Common myeloid progenitor, CD34-positive (primary cell): ENCODE data around the gene LGR4.

ENCODE experiments used
- CTCF ChIA-PET: fragments of 350-600 bp; sonication (Branson Sonifier 250); formaldehyde crosslinking; loops from one replicate; lab custom pipeline; 2021; ENCODE audit warnings: antibody characterized with exemption; lab: Charles Lee
- POLR2A ChIA-PET: fragments of 350-600 bp; sonication (Branson Sonifier 250); formaldehyde crosslinking; loops from one replicate; lab custom pipeline; 2021; ENCODE audit warnings: antibody characterized with exemption; lab: Charles Lee
- DNase-seq, 3 donors: peaks; one replicate each; pipeline versions ENCODE4 v3.0.0 to v3.0.0-alpha.2; 2013
- H3K27ac ChIP-seq, 2 experiments: 1 replicate in 1 of 2; 2 replicates in 1 of 2; pipeline ENCODE4 v1.7.0; 2013; ENCODE audit warnings: inconsistent platforms in 2 of 2, low read length in 2 of 2, mild to moderate bottlenecking in 2 of 2, low read depth in 1 of 2, moderate library complexity in 1 of 2; ENCODE audit not compliant: severe bottlenecking in 2 of 2, insufficient read depth in 1 of 2, poor library complexity in 1 of 2
- H3K27me3 ChIP-seq, 5 experiments: replicated peaks in 2 of 5; 1 replicate in 3 of 5; 2 replicates in 2 of 5; pipeline versions ENCODE4 v1.6.1 to v1.7.0; 2013; ENCODE audit warnings: low read length in 4 of 5, mild to moderate bottlenecking in 2 of 5, moderate library complexity in 2 of 5, inconsistent platforms in 1 of 5; ENCODE audit not compliant: insufficient read depth in 5 of 5, control insufficient read depth in 4 of 5
- H3K36me3 ChIP-seq, 4 experiments: 1 replicate in 2 of 4; 2 replicates in 2 of 4; pipeline versions ENCODE4 v1.6.1 to v1.7.0; 2013; ENCODE audit warnings: low read length in 3 of 4, control low read depth in 1 of 4, mild to moderate bottlenecking in 1 of 4; ENCODE audit not compliant: control insufficient read depth in 4 of 4, insufficient read depth in 4 of 4
- H3K4me1 ChIP-seq, 4 experiments: 1 replicate in 3 of 4; 2 replicates in 1 of 4; pipeline versions ENCODE4 v1.6.1 to v1.7.1; 2013; ENCODE audit warnings: low read length in 3 of 4, mild to moderate bottlenecking in 3 of 4, control low read depth in 1 of 4, inconsistent platforms in 1 of 4, moderate library complexity in 1 of 4; ENCODE audit not compliant: control insufficient read depth in 4 of 4, insufficient read depth in 4 of 4; ENCODE audit errors: control extremely low read depth in 1 of 4
- H3K4me3 ChIP-seq, 7 experiments: 1 replicate in 4 of 7; 2 replicates in 3 of 7; pipeline versions ENCODE4 v1.5.1 to v1.7.0; 2013; ENCODE audit warnings: mild to moderate bottlenecking in 7 of 7, low read length in 6 of 7, moderate library complexity in 6 of 7, inconsistent platforms in 2 of 7, low read depth in 2 of 7, control low read depth in 1 of 7; ENCODE audit not compliant: insufficient read depth in 4 of 7, control insufficient read depth in 1 of 7; ENCODE audit errors: extremely low read depth in 1 of 7
- H3K9me3 ChIP-seq, 5 experiments: 1 replicate in 4 of 5; 2 replicates in 1 of 5; pipeline versions ENCODE4 v1.6.1 to v1.7.1; 2013; ENCODE audit warnings: low read length in 4 of 5, mild to moderate bottlenecking in 2 of 5, inconsistent platforms in 1 of 5, low read depth in 1 of 5, moderate library complexity in 1 of 5; ENCODE audit not compliant: control insufficient read depth in 4 of 5, insufficient read depth in 2 of 5; ENCODE audit errors: control extremely low read depth in 1 of 5
- WGBS: methylation state at CpG from one replicate; pipeline ENCODE4 v1.1.5; 2013; ENCODE audit not compliant: insufficient coverage; 5-methylcytosine and 5-hydroxymethylcytosine counted together

Gene LGR4

GRCh38 chr11:27317751-27318150 lies 154.8 kb downstream of the LGR4 start:
- Histone ChIP-seq H3K36me3 (no peaks in the 10 kb centered on the region), H3K4me1 (no peaks in the 10 kb centered on the region), H3K9me3 (no peaks in the 10 kb centered on the region), H3K27ac (no peak overlapping the region), H3K4me3 (no peak overlapping the region), H3K27me3 (peaks cover 0 to 1% (median 0%) of the 10 kb centered on the region in 5 experiments)
- POLR2A ChIA-PET, result no interaction called here
- DNase-seq, result no peak
- 95% methylated on average over 2 of the region's 2 CpGs for WGBS
- CTCF ChIA-PET, result no interaction called here
